Measurements from ENCODE around the gene KRTAP2-4.

- no peak for TF ChIP-seq EZH2 (IDR thresholded peaks at IDR 0.05; ENCODE audit: low read depth)
- TF ChIP-seq, protein P1, sequence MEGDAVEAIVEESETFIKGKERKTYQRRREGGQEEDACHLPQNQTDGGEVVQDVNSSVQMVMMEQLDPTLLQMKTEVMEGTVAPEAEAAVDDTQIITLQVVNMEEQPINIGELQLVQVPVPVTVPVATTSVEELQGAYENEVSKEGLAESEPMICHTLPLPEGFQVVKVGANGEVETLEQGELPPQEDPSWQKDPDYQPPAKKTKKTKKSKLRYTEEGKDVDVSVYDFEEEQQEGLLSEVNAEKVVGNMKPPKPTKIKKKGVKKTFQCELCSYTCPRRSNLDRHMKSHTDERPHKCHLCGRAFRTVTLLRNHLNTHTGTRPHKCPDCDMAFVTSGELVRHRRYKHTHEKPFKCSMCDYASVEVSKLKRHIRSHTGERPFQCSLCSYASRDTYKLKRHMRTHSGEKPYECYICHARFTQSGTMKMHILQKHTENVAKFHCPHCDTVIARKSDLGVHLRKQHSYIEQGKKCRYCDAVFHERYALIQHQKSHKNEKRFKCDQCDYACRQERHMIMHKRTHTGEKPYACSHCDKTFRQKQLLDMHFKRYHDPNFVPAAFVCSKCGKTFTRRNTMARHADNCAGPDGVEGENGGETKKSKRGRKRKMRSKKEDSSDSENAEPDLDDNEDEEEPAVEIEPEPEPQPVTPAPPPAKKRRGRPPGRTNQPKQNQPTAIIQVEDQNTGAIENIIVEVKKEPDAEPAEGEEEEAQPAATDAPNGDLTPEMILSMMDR (conservative IDR thresholded peaks at IDR 0.05), result no peak
Measured at GRCh38 chr17:41076788-41077187, 11.1 kb upstream of the KRTAP2-4 start.
